ENCODE measurements around the gene CDKN3. TPM values are rescaled to one million over a fixed set of nuclear protein-coding genes. Genes with fewer than 3 reads are reported as not detected.

The CDKN3 gene
- total RNA-seq, 2 donors from 2014 or later = 19.1 to 59.5 TPM

- Histone ChIP-seq H3K27me3 (no peaks in the 10 kb centered on the region), H3K36me3 (no peaks in the 10 kb centered on the region), H3K9ac (ENCODE audit: low read depth in 2 of 2, low read length in 2 of 2) (no peak overlapping the region), H3K4me1 (peaks cover 4% of the 10 kb centered on the region), H3K4me3 (no peak overlapping the region), H3K27ac (no peak overlapping the region), H3K9me3 (no peaks in the 10 kb centered on the region)
- intact Hi-C loops (cut with DNase I) = no loop called here
- TF ChIP-seq CTCF (IDR thresholded peaks at IDR 0.05) = no peak
- no peak for DNase-seq
Measured at GRCh38 chr14:54350203-54350602, 46.6 kb upstream of the CDKN3 start.

- no peak overlapping the region for H3K9ac ChIP-seq (ENCODE audit: low read depth in 2 of 2, low read length in 2 of 2)
- H3K4me1 ChIP-seq = peaks cover 4% of the 10 kb centered on the region
- no peaks in the 10 kb centered on the region for H3K27me3 ChIP-seq
- intact Hi-C loops (cut with DNase I) = no loop called here
- H3K27ac ChIP-seq = peak overlapping the region; percentile 40
- no peak overlapping the region for H3K4me3 ChIP-seq
- H3K36me3 ChIP-seq = no peaks in the 10 kb centered on the region
- no peaks in the 10 kb centered on the region for H3K9me3 ChIP-seq
- no peak for DNase-seq
- no peak for TF ChIP-seq CTCF (IDR thresholded peaks at IDR 0.05)
Measured at GRCh38 chr14:54353266-54353665, 43.5 kb upstream of the CDKN3 start.

- no peaks in the 10 kb centered on the region for H3K27me3 ChIP-seq
- H3K36me3 ChIP-seq = no peaks in the 10 kb centered on the region
- peaks cover 4% of the 10 kb centered on the region for H3K4me1 ChIP-seq
- peak overlapping the region; percentile 40 for H3K27ac ChIP-seq
- no peak overlapping the region for H3K9ac ChIP-seq (ENCODE audit: low read depth in 2 of 2, low read length in 2 of 2)
- no peak for DNase-seq
- intact Hi-C loops (cut with DNase I) = no loop called here
- no peak for TF ChIP-seq CTCF (IDR thresholded peaks at IDR 0.05)
- no peak overlapping the region for H3K4me3 ChIP-seq
- no peaks in the 10 kb centered on the region for H3K9me3 ChIP-seq
Measured at GRCh38 chr14:54353694-54354093, 43.1 kb upstream of the CDKN3 start.

GRCh38 chr14:54354096-54354495, 42.7 kb upstream of the CDKN3 start:
- Histone ChIP-seq H3K9ac (ENCODE audit: low read depth in 2 of 2, low read length in 2 of 2) (no peak overlapping the region), H3K4me1 (peaks cover 4% of the 10 kb centered on the region), H3K9me3 (no peaks in the 10 kb centered on the region), H3K4me3 (no peak overlapping the region), H3K27me3 (no peaks in the 10 kb centered on the region), H3K27ac (peak overlapping the region; percentile 40), H3K36me3 (no peaks in the 10 kb centered on the region)
- DNase-seq = peak; percentile 60
- TF ChIP-seq CTCF (IDR thresholded peaks at IDR 0.05) = no peak
- intact Hi-C loops (cut with DNase I) = no loop called here

GRCh38 chr14:54354968-54355641, 41.7 kb upstream of the CDKN3 start:
- no peaks in the 10 kb centered on the region for H3K9me3 ChIP-seq
- TF ChIP-seq CTCF (IDR thresholded peaks at IDR 0.05) = no peak
- no peak for DNase-seq

More at GRCh38 chr14:54354968-54355641, 41.7 kb upstream of the CDKN3 start:
- Histone ChIP-seq H3K4me3 (no peak overlapping the region), H3K27ac (no peak overlapping the region), H3K9ac (ENCODE audit: low read depth in 2 of 2, low read length in 2 of 2) (no peak overlapping the region), H3K4me1 (peaks cover 4% of the 10 kb centered on the region), H3K27me3 (no peaks in the 10 kb centered on the region), H3K36me3 (no peaks in the 10 kb centered on the region)
- intact Hi-C loops (cut with DNase I) = no loop called here

All from colonic mucosa (tissue), 4 donors.